Esophagus squamous epithelium (tissue), 5 donors: Measurements from ENCODE around the gene MIEN1. TPM values are rescaled to one million over a fixed set of nuclear protein-coding genes. Genes with fewer than 3 reads are reported as not detected.
"Not testable (repeated sequence)": the region's sequence is repeated elsewhere in the genome, so short reads cannot be mapped to it uniquely, and the experiment has no call there.

ENCODE experiments used
- DNase-seq: peaks from one replicate; lab custom pipeline; 2025; lab: John Stamatoyannopoulos, UW
- H3K27ac ChIP-seq, 4 donors: fragments of 200-600 bp; sonication (generic); one replicate each; pipeline ENCODE4 v1.5.1; 2016 to 2019; ENCODE audit warnings: mild to moderate bottlenecking in 1 of 4
- H3K27me3 ChIP-seq, 4 donors: fragments of 200-600 bp; sonication (generic); 1 replicate in 3 of 4; 2 replicates in 1 of 4; pipeline versions ENCODE4 v1.5.1 to v1.6.0; 2017 to 2021; ENCODE audit warnings: antibody characterized with exemption in 1 of 4
- H3K36me3 ChIP-seq, 3 donors: fragments of 200-600 bp; sonication (generic); one replicate each; pipeline ENCODE4 v1.5.1; 2016 to 2019
- H3K4me1 ChIP-seq, 3 donors: fragments of 200-600 bp; sonication (generic); one replicate each; pipeline ENCODE4 v1.5.1; 2017 to 2019
- H3K4me3 ChIP-seq, 4 donors: fragments of 200-600 bp; sonication (generic); 1 replicate in 3 of 4; 2 replicates in 1 of 4; pipeline ENCODE4 v1.5.1; 2016 to 2019; ENCODE audit warnings: mild to moderate bottlenecking in 2 of 4, moderate library complexity in 1 of 4
- H3K9me3 ChIP-seq, 3 donors: fragments of 200-600 bp; sonication (generic); one replicate each; pipeline ENCODE4 v1.5.1; 2016 to 2019
- CTCF ChIP-seq, 6 experiments: fragments of 450-650 bp in 4 of 6; fragments of 200-600 bp in 2 of 6; sonication (generic) in 2 of 6; IDR thresholded peaks; one replicate each; pipeline ENCODE4 v1.5.1; 2016 to 2019; ENCODE audit warnings: antibody characterized with exemption in 6 of 6, mild to moderate bottlenecking in 4 of 6, moderate library complexity in 4 of 6
- POLR2A ChIP-seq, 4 donors: fragments of 450-650 bp; IDR thresholded peaks; one replicate each; pipeline ENCODE4 v1.6.1; 2017; ENCODE audit warnings: antibody characterized with exemption in 4 of 4, mild to moderate bottlenecking in 4 of 4, moderate library complexity in 3 of 4
- WGBS, 2 donors: methylation state at CpG; one replicate each; pipeline ENCODE4 v1.1.5; 2018; 5-methylcytosine and 5-hydroxymethylcytosine counted together
- intact Hi-C: fragments of 100-400 bp; cut with DNase I; formaldehyde crosslinking; loops from one replicate; pipeline ENCODE4 v1.15.0; 2022
- total RNA-seq, 4 donors: library from RNA; depleted of rRNA; stranded (reverse); fragments of >200 nt; gene quantifications; one replicate each; pipeline ENCODE4 v1.1.0, GENCODE V29; 2016
- donor health status: DM: yes; HTN: yes; CAD: no.

Gene MIEN1
- total RNA-seq, 4 donors from 2014 or later: 44.4 to 55.2 (median 53.2) TPM

- TF ChIP-seq POLR2A (IDR thresholded peaks at IDR 0.05): no peak
- TF ChIP-seq CTCF (IDR thresholded peaks at IDR 0.05): no peak
- Histone ChIP-seq H3K4me1 (peaks cover 15 to 60% (median 18%) of the 10 kb centered on the region in 3 donors), H3K4me3 (no peak overlapping the region), H3K27me3 (peaks cover 0 to 16% (median 0%) of the 10 kb centered on the region in 4 donors), H3K36me3 (peaks cover 0 to 18% (median 14%) of the 10 kb centered on the region in 3 donors), H3K27ac (no peak overlapping the region), H3K9me3 (no peaks in the 10 kb centered on the region)
- 95 to 97% methylated on average over 3 of the region's 3 CpGs for WGBS, 2 donors
- intact Hi-C loops: no loop called here
- DNase-seq: no peak
These were observed 2.3 kb upstream of the MIEN1 start for GRCh38 chr17:39732586-39732985.

GRCh38 chr17:39729280-39729851, 966 bp downstream of the MIEN1 start:
- 71 to 85% methylated on average over 4 to 5 of the region's 6 CpGs for WGBS, 2 donors
- H3K4me3 ChIP-seq: peak overlapping the region; percentile 63 to 95 (median 70)
- intact Hi-C loops: no loop called here
- DNase-seq: no peak
- TF ChIP-seq POLR2A (IDR thresholded peaks at IDR 0.05) (peak in 1 of 4 donors; percentile 7), CTCF (IDR thresholded peaks at IDR 0.05) (no peak)
- peak overlapping the region; percentile 91 to 96 (median 93) for H3K27ac ChIP-seq
- no peaks in the 10 kb centered on the region for H3K9me3 ChIP-seq
- H3K27me3 ChIP-seq: no peaks in the 10 kb centered on the region
- peaks cover 11 to 51% (median 24%) of the 10 kb centered on the region in 3 donors for H3K36me3 ChIP-seq
- peaks cover 11 to 35% (median 15%) of the 10 kb centered on the region in 3 donors for H3K4me1 ChIP-seq

GRCh38 chr17:39727556-39727955, 2.8 kb downstream of the MIEN1 start:
- intact Hi-C loops: no loop called here
- TF ChIP-seq CTCF (IDR thresholded peaks at IDR 0.05) (no peak), POLR2A (IDR thresholded peaks at IDR 0.05) (no peak)
- Histone ChIP-seq H3K27me3 (no peaks in the 10 kb centered on the region), H3K4me3 (no peak overlapping the region), H3K27ac (peak overlapping the region in 2 of 4 donors; percentile 21 to 93), H3K36me3 (peaks cover 11 to 68% (median 27%) of the 10 kb centered on the region in 3 donors), H3K9me3 (no peaks in the 10 kb centered on the region), H3K4me1 (peaks cover 11 to 48% (median 15%) of the 10 kb centered on the region in 3 donors)
- no peak for DNase-seq
- WGBS, 2 donors: 48% methylated on average over 5 of the region's 10 CpGs; no CpG with 5 or more reads in 1 of the 2 donors

DNA sequence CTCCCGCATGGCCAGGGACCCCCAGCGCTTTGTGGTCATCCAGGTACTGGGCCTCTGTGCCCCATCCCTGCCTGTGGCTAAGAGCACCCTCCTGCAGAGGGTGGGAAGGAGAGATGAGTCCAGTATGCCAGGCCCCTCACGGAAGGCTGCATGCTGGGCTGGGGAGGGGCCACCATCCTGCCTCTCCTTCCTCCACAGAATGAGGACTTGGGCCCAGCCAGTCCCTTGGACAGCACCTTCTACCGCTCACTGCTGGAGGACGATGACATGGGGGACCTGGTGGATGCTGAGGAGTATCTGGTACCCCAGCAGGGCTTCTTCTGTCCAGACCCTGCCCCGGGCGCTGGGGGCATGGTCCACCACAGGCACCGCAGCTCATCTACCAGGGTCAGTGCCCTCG, 3.7 kb downstream of the MIEN1 start:
- Histone ChIP-seq H3K4me3 (no peak overlapping the region), H3K4me1 (peaks cover 11 to 48% (median 15%) of the 10 kb centered on the region in 3 donors), H3K27ac (no peak overlapping the region), H3K36me3 (peaks cover 11 to 77% (median 27%) of the 10 kb centered on the region in 3 donors), H3K27me3 (no peaks in the 10 kb centered on the region), H3K9me3 (no peaks in the 10 kb centered on the region)
- TF ChIP-seq POLR2A (IDR thresholded peaks at IDR 0.05) (no peak), CTCF (IDR thresholded peaks at IDR 0.05) (no peak)
- no peak for DNase-seq
- intact Hi-C loops: no loop called here
- 94 to 100% methylated on average over 2 to 5 of the region's 9 CpGs for WGBS, 2 donors

DNA sequence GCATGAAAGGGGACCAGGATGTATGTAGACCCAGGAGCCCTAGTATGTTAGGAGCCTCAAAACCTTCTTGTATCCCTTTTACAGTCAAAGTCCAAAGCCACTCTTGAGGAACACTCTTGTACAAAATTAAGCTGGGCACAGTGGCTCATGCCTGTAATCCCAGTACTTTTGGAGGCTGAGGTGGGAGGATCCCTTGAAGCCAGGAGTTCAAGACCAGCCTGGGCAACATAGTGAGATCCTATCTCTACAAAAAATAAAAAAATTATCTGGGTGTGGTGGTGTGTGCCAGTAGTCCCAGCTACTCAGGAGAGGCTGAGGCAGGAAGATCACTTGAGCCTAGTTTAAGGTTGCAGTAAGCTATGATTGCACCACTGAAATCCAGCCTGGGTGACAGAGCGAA, 4.4 kb downstream of the MIEN1 start:
- H3K27me3 ChIP-seq, H3K9me3 ChIP-seq, DNase-seq, H3K27ac ChIP-seq, H3K4me3 ChIP-seq, intact Hi-C loops: not testable (repeated sequence)
- 100% methylated on average over 1 of the region's 1 CpG for WGBS, 2 donors
- H3K4me1 ChIP-seq: peaks cover 11 to 46% (median 12%) of the 10 kb centered on the region in 3 donors
- H3K36me3 ChIP-seq: peaks cover 11 to 84% (median 27%) of the 10 kb centered on the region in 3 donors
